Measurements from ENCODE around the gene IDH2.
"Not testable (repeated sequence)": the region's sequence is repeated elsewhere in the genome, so short reads cannot be mapped to it uniquely, and the experiment has no call there.

IDH2 gene

GRCh38 chr15:90114451-90114901 lies 12.2 kb upstream of the IDH2 start:
- DNase-seq: no peak

- no peak for DNase-seq
Measured at GRCh38 chr15:90113166-90113565, 10.9 kb upstream of the IDH2 start.

GRCh38 chr15:90109163-90109751 lies 7.0 kb upstream of the IDH2 start:
- DNase-seq: not testable (repeated sequence)

- not testable (repeated sequence) for DNase-seq
Measured at GRCh38 chr15:90108038-90108437, 5.8 kb upstream of the IDH2 start.

- DNase-seq: no peak
Measured at GRCh38 chr15:90106522-90107117, 4.4 kb upstream of the IDH2 start.

- DNase-seq: no peak
Measured at GRCh38 chr15:90105521-90105920, 3.3 kb upstream of the IDH2 start.

GRCh38 chr15:90104551-90104950 lies 2.3 kb upstream of the IDH2 start:
- DNase-seq: no peak

- DNase-seq: no peak
Measured at GRCh38 chr15:90103701-90104329, 1.5 kb upstream of the IDH2 start.

- DNase-seq: no peak
Measured at GRCh38 chr15:90101130-90101968, 919 bp downstream of the IDH2 start.

GRCh38 chr15:90099868-90100831 lies 2.1 kb downstream of the IDH2 start:
- no peak for DNase-seq

GRCh38 chr15:90099072-90099867 lies 3.0 kb downstream of the IDH2 start:
- peak; percentile 30 for DNase-seq

GRCh38 chr15:90097475-90097874 lies 4.8 kb downstream of the IDH2 start:
- DNase-seq: peak; percentile 49

GRCh38 chr15:90095521-90095959 lies 6.7 kb downstream of the IDH2 start:
- DNase-seq: no peak

- no peak for DNase-seq
Measured at GRCh38 chr15:90091156-90091931, 10.9 kb downstream of the IDH2 start.

GRCh38 chr15:90090226-90090848 lies 11.9 kb downstream of the IDH2 start:
- no peak for DNase-seq

GRCh38 chr15:90087454-90088154 lies 14.7 kb downstream of the IDH2 start:
- DNase-seq: no peak

- no peak for DNase-seq
Measured at GRCh38 chr15:90086868-90087268, 15.4 kb downstream of the IDH2 start.

GRCh38 chr15:90085565-90085964 lies 16.7 kb downstream of the IDH2 start:
- DNase-seq: no peak

GRCh38 chr15:90084876-90085423 lies 17.3 kb downstream of the IDH2 start:
- DNase-seq: no peak

All from effector CD4-positive, alpha-beta T cell (primary cell).